ENCODE results near the gene GLRX5.

The GLRX5 gene

DNA sequence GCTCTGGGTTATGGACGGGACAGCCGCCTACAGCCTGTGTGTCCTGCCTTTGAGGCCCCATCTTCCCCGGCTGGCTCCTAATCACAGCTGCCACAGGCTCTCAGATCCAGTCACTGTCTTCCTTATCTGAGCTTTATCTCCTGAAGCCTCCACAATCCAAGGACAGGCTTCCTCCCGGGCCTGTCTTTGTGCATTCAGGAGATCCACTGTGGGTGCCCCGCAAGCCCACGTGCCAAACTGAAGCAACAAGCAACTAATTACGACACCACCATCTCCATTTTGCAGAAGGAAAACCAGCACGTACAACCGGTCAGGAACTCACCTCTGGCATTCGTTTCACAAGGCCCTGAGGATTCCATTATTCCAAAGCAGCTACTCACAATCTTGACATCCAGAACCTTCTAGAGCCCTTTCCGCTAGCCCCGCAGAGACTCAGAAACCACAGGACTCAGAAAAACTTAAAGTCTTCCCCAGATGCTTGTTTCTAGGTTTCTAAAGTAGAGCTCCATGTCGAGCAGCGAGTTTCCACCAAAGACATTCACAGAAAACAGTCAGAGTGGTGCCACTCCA is 32.4 kb upstream of the GLRX5 start:
- ChIA-PET POLR2A (no interaction called here), CTCF (interaction anchor here (0.7 to 5.5 kb wide), 2 partner anchors 24 to 60 kb away, joined by 3 to 34 read pairs; no protein-coding TSS in a partner anchor)
- no peak for TF ChIP-seq CTCF (IDR thresholded peaks at IDR 0.05; ENCODE audit: insufficient read depth, low read length, missing control alignments)
- no peak overlapping the region for H3K4me3 ChIP-seq (ENCODE audit: low read depth, low read length)
- no peak for DNase-seq (ENCODE audit: low read depth, low spot score)

DNA sequence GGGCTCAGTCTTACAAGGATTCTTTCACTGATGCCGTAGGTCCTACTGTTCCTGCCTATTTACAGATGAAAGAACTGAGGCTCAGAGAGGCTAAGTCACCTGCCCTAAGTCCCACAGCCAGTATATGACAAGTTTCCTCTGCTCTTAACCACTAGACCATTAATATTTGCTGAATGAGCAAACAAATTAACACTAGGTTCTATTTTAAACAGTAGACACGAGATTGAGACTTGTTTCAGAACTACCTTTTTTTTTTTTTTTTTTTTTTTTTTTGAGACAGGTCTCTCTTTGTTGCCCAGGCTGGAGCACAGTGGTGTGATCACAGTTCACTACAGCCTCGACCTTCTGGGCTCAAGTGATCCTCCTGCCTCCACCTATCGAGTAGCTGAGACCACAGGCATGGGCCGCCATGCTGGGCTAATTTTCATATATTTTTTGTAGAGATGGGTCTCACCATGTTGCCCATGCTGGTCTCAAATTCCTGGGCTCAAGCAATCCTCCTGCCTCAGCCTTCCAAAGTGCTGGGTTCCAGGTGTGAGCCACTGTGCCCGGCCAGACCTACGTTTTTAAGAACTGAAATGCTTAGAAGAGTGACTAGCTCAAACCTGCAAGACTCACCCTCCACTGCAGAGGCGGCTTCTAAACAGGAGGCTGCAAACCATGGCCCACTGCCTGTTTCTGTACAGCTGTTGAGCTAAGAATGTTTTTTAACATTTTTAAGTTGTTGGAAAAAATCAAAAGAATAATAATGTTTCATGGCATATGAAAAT is 31.3 kb upstream of the GLRX5 start:
- TF ChIP-seq CTCF (IDR thresholded peaks at IDR 0.05; ENCODE audit: insufficient read depth, low read length, missing control alignments): no peak
- ChIA-PET CTCF (interaction anchor here (1.8 to 5.5 kb wide), 2 partner anchors 10 to 23 kb away, joined by 4 to 34 read pairs; no protein-coding TSS in a partner anchor), POLR2A (interaction anchor here (1.0 to 1.4 kb wide), 2 partner anchors 20 to 30 kb away, joined by 3 to 7 read pairs; no protein-coding TSS in a partner anchor)
- DNase-seq (ENCODE audit: low read depth, low spot score): no peak
- no peak overlapping the region for H3K4me3 ChIP-seq (ENCODE audit: low read depth, low read length)

- ChIA-PET CTCF (interaction anchor here (1.6 to 5.5 kb wide), 3 partner anchors 9 to 22 kb away, joined by 4 to 34 read pairs (median 5); no protein-coding TSS in a partner anchor), POLR2A (interaction anchor here (1.0 to 1.4 kb wide), 2 partner anchors 19 to 29 kb away, joined by 3 to 7 read pairs; no protein-coding TSS in a partner anchor)
- peak; percentile 52 for DNase-seq (ENCODE audit: low read depth, low spot score)
- TF ChIP-seq CTCF (IDR thresholded peaks at IDR 0.05; ENCODE audit: insufficient read depth, low read length, missing control alignments): no peak
- H3K4me3 ChIP-seq (ENCODE audit: low read depth, low read length): no peak overlapping the region
These were observed 30.5 kb upstream of the GLRX5 start for GRCh38 chr14:95504135-95505029.

- no peak for DNase-seq (ENCODE audit: low read depth, low spot score)
- no peak for TF ChIP-seq CTCF (IDR thresholded peaks at IDR 0.05; ENCODE audit: insufficient read depth, low read length, missing control alignments)
- POLR2A ChIA-PET: interaction anchor here (1.4 kb wide), 1 partner anchor 19 kb away, joined by 7 read pairs; no protein-coding TSS in a partner anchor
- CTCF ChIA-PET: interaction anchor here (0.9 to 5.5 kb wide), 4 partner anchors 9 to 21 kb away, joined by 4 to 34 read pairs (median 4); partner anchors contain the start of gene SYNE3
- no peak overlapping the region for H3K4me3 ChIP-seq (ENCODE audit: low read depth, low read length)
These were observed 29.7 kb upstream of the GLRX5 start for GRCh38 chr14:95505030-95505589.

DNA sequence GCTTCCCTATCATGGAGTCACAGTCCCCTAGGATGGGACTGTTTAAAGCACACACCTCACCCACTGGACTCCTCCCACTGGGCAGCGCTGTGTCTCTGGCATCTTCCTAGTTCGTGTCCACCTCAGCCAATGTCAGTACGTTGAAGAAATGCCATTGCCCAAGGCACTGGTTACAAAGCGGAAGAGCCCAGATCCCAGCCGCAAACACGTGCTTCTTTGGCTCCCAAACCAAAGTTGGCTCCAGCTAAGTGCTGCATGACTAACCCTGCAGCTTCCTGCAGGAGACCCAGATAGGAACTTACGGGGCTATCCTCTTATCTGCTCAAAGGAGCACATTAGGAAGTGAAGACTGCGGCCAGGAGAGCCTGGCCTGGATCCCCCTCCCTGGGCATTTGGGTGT is 27.7 kb upstream of the GLRX5 start:
- no peak for DNase-seq (ENCODE audit: low read depth, low spot score)
- no peak overlapping the region for H3K4me3 ChIP-seq (ENCODE audit: low read depth, low read length)
- TF ChIP-seq CTCF (IDR thresholded peaks at IDR 0.05; ENCODE audit: insufficient read depth, low read length, missing control alignments): no peak
- POLR2A ChIA-PET: interaction anchor here (0.5 to 1.5 kb wide), 2 partner anchors 24 to 532 kb away, joined by 3 read pairs; no protein-coding TSS in a partner anchor
- CTCF ChIA-PET: interaction anchor here (0.8 to 4.7 kb wide), 5 partner anchors 10 to 66 kb away, joined by 3 to 26 read pairs (median 4); partner anchors contain the start of gene SYNE3

All from AG04449 (cell line).